IgD-negative memory B cell (primary cell): ENCODE results near the gene PSME1. TPM values are rescaled to one million over a fixed set of nuclear protein-coding genes. Genes with fewer than 3 reads are reported as not detected.

Experiments used
- H3K27ac Mint-ChIP-seq, 3 donors: one replicate each; pipeline ENCODE4 v1.8.0; 2020 to 2022; ENCODE audit warnings: mild to moderate bottlenecking in 3 of 3, mixed read lengths in 3 of 3, moderate library complexity in 1 of 3
- H3K27me3 Mint-ChIP-seq: one replicate; pipeline ENCODE4 v1.8.0; 2021; ENCODE audit warnings: mixed read lengths
- H3K36me3 Mint-ChIP-seq: one replicate; pipeline ENCODE4 v1.8.0; 2020; ENCODE audit warnings: mild to moderate bottlenecking, mixed read lengths
- H3K4me1 Mint-ChIP-seq, 3 donors: one replicate each; pipeline ENCODE4 v1.8.0; 2020 to 2022; ENCODE audit warnings: mixed read lengths in 3 of 3, mild to moderate bottlenecking in 1 of 3
- H3K4me3 Mint-ChIP-seq, 4 donors: one replicate each; pipeline ENCODE4 v1.8.0; 2020 to 2022; ENCODE audit warnings: mild to moderate bottlenecking in 4 of 4, mixed read lengths in 4 of 4, moderate library complexity in 3 of 4
- H3K9me3 Mint-ChIP-seq, 3 donors: one replicate each; pipeline ENCODE4 v1.8.0; 2020 to 2021; ENCODE audit warnings: mixed read lengths in 3 of 3, mild to moderate bottlenecking in 1 of 3
- polyA plus RNA-seq: library from polyadenylated mRNA; unstranded; fragments of 300-500 nt; fragmentation: Illumina TruSeq; gene quantifications from one replicate; pipeline ENCODE4 v1.2.3, GENCODE V29; 2021

The PSME1 gene
- polyA plus RNA-seq, 1 donor from 2014 or later: 804 TPM

DNA sequence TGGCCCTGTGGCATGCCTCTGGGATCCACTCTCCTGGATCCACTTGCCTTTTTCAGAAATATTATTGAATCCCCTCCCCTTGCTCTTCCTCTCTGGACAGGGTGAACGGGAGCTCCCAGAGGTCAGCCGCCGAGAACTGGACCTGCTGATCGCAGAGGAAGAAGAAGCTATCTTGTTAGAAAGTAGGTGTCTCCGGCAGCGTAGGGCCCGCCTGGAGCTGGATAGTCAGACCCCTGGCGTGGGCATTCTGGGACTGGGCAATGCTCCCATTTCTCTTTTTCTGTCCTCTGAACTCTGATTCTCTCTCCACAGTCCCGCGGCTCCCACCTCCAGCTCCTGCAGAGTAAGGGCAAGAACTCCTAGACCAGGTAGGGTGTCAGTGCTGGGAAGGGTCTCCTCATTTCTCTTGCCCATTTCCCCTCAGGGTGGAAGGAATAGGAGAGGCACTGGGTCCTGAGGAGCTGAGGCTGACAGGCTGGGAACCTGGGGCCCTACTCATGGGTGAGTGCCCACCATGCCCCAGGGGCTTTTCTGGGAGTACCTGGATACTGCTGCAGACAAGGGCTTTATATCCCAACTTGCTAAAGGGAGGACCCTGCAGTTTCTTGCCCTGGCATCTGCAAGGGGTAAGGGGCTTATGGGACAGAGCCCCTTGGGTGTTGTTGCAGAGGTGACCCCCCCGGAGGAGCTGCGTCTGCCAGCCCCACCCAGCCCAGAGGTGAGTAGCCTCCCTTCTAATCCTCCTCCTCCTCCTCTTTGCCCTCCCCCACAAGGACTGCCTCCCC, 41.2 kb downstream of the PSME1 start:
- no peaks in the 10 kb centered on the region for H3K27me3 Mint-ChIP-seq
- H3K36me3 Mint-ChIP-seq: peaks cover 4% of the 10 kb centered on the region
- peaks cover 0 to 3% (median 1%) of the 10 kb centered on the region in 3 donors for H3K4me1 Mint-ChIP-seq
- H3K4me3 Mint-ChIP-seq: no peak overlapping the region
- no peaks in the 10 kb centered on the region for H3K9me3 Mint-ChIP-seq
- peak overlapping the region in 1 of 3 donors; percentile 16 for H3K27ac Mint-ChIP-seq

DNA sequence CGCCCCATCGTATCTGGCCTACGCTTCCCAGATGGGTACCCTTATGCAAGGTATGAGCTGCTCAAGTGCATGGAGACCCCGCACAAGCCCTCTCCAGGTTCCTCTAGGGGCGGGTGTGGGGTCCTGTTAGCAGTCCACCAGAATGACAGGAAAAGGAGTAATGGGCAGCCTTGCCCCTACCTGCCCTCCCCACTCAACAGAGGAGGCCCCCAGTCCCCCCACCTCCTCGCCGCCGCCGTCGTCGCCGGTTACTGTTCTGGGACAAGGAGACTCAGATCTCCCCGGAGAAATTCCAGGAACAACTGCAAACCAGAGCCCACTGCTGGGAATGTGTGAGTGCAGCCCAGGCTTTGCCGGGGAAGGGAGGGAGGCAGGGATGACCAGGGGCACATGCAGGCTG, 41.9 kb downstream of the PSME1 start:
- Mint-ChIP-seq H3K36me3 (peaks cover 4% of the 10 kb centered on the region), H3K9me3 (no peaks in the 10 kb centered on the region), H3K27ac (no peak overlapping the region), H3K4me1 (no peaks in the 10 kb centered on the region), H3K4me3 (no peak overlapping the region), H3K27me3 (no peaks in the 10 kb centered on the region)

- H3K27ac Mint-ChIP-seq: peak overlapping the region; percentile 22 to 72 (median 24)
- no peak overlapping the region for H3K4me3 Mint-ChIP-seq
- no peaks in the 10 kb centered on the region for H3K9me3 Mint-ChIP-seq
- H3K27me3 Mint-ChIP-seq: no peaks in the 10 kb centered on the region
- H3K36me3 Mint-ChIP-seq: peaks cover 2% of the 10 kb centered on the region
- H3K4me1 Mint-ChIP-seq: no peaks in the 10 kb centered on the region
Measured at GRCh38 chr14:24178399-24179178, 42.6 kb downstream of the PSME1 start.

DNA sequence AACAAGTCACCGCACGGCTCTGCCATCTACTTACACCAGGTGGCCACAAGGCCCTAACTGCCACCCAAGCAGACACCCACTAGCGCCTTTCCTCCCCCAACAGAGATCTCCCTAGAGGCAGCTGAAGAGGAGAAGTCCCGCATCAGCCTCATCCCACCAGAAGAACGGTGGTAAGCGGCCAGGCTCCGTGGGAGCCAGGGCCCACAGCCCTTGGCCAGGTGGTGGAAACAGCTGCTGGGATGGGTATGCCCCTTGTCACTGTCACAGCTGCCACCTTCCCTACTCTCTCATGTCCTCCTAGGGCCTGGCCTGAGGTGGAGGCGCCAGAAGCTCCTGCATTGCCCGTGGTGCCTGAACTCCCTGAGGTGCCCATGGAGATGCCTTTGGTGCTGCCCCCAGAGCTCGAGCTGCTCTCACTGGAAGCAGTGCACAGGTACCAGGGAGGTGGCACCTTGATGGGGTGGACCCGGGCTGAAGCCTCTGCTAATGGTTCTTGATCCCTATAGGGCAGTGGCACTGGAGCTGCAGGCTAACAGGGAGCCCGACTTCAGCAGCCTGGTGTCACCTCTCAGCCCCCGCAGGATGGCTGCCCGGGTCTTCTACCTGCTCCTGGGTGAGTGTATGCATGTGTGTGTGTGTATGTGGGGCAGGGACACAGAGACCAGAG, 43.4 kb downstream of the PSME1 start:
- Mint-ChIP-seq H3K4me1 (no peaks in the 10 kb centered on the region), H3K36me3 (peaks cover 1% of the 10 kb centered on the region), H3K4me3 (peak overlapping the region in 1 of 4 donors; percentile 34), H3K27me3 (no peaks in the 10 kb centered on the region), H3K27ac (peak overlapping the region in 2 of 3 donors; percentile 22 to 80), H3K9me3 (no peaks in the 10 kb centered on the region)

GRCh38 chr14:24179961-24180796, 44.2 kb downstream of the PSME1 start:
- no peaks in the 10 kb centered on the region for H3K4me1 Mint-ChIP-seq
- H3K27ac Mint-ChIP-seq: peak overlapping the region in 2 of 3 donors; percentile 28 to 80
- peak overlapping the region in 1 of 4 donors; percentile 35 for H3K4me3 Mint-ChIP-seq
- no peaks in the 10 kb centered on the region for H3K27me3 Mint-ChIP-seq
- no peaks in the 10 kb centered on the region for H3K9me3 Mint-ChIP-seq
- peaks cover 1% of the 10 kb centered on the region for H3K36me3 Mint-ChIP-seq

- Mint-ChIP-seq H3K4me3 (no peak overlapping the region), H3K4me1 (no peaks in the 10 kb centered on the region), H3K36me3 (peaks cover 3% of the 10 kb centered on the region), H3K27me3 (no peaks in the 10 kb centered on the region), H3K27ac (peak overlapping the region in 1 of 3 donors; percentile 80), H3K9me3 (no peaks in the 10 kb centered on the region)
Measured at GRCh38 chr14:24181371-24182077, 45.5 kb downstream of the PSME1 start.

DNA sequence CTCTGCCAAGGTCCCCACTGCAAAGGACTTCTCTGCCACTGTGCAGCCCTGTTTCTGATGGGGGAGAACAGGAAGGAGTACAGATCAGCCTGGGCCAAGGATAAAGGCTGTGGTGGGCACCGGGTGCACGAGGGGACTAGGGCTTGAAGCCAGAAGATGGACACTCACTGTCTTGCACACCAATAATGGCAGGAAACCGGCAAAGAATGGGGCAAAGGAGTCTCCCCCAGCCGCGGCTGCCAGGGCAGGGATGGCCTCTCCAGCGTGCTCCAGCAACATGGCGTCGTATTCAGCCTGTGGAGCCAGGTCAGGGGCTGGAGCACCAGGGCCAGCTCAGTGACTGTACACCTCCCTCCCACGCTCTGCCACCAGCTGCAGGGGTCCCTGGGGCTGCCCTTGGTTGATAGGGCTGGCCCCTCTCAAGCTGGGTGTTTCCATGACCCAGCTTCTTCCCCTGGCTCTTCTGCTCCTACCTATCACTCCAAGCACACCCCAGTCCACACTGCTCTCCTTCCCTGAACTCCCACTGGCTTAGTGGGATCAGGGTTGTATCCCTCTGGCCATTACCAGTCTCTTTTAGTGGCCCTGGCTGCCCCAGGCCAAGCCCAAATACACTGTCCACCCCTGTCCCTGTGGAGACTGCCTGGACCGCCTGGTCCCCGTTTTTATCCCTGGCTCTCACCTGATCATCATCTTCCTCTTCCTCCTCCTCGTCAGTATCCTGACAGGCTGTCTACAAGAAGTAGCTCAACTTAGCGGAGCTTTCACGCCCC, 46.3 kb downstream of the PSME1 start:
- H3K4me3 Mint-ChIP-seq: no peak overlapping the region
- H3K27ac Mint-ChIP-seq: peak overlapping the region in 2 of 3 donors; percentile 16 to 67
- no peaks in the 10 kb centered on the region for H3K9me3 Mint-ChIP-seq
- peaks cover 0 to 3% (median 0%) of the 10 kb centered on the region in 3 donors for H3K4me1 Mint-ChIP-seq
- H3K36me3 Mint-ChIP-seq: peaks cover 1% of the 10 kb centered on the region
- no peaks in the 10 kb centered on the region for H3K27me3 Mint-ChIP-seq

DNA sequence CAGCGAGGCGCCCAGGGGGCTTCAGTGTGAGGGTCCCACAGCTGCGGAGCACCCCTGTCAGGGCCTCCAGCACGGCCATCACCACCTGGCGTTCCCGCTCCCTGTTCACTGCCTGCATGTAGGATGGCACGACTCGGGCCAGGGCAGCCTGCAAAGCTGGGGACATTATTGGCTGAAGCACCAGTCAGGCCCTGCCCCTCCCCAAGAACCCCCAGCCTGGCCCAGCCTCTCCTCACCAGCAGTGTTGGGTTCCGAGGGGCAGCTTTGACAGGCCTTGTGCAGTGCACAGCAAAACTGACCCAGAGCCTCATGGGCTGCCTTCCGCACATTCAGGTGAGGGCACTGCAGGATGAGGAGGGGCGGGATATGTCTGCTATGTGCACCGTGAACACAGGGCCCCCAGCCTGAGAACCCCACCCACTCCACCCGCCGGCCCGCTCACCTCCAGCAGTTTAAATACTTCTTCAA, 47.1 kb downstream of the PSME1 start:
- no peaks in the 10 kb centered on the region for H3K9me3 Mint-ChIP-seq
- no peaks in the 10 kb centered on the region for H3K27me3 Mint-ChIP-seq
- H3K4me1 Mint-ChIP-seq: peaks cover 0 to 9% (median 4%) of the 10 kb centered on the region in 3 donors
- peaks cover 1% of the 10 kb centered on the region for H3K36me3 Mint-ChIP-seq
- H3K4me3 Mint-ChIP-seq: no peak overlapping the region
- peak overlapping the region in 2 of 3 donors; percentile 39 to 45 for H3K27ac Mint-ChIP-seq

DNA sequence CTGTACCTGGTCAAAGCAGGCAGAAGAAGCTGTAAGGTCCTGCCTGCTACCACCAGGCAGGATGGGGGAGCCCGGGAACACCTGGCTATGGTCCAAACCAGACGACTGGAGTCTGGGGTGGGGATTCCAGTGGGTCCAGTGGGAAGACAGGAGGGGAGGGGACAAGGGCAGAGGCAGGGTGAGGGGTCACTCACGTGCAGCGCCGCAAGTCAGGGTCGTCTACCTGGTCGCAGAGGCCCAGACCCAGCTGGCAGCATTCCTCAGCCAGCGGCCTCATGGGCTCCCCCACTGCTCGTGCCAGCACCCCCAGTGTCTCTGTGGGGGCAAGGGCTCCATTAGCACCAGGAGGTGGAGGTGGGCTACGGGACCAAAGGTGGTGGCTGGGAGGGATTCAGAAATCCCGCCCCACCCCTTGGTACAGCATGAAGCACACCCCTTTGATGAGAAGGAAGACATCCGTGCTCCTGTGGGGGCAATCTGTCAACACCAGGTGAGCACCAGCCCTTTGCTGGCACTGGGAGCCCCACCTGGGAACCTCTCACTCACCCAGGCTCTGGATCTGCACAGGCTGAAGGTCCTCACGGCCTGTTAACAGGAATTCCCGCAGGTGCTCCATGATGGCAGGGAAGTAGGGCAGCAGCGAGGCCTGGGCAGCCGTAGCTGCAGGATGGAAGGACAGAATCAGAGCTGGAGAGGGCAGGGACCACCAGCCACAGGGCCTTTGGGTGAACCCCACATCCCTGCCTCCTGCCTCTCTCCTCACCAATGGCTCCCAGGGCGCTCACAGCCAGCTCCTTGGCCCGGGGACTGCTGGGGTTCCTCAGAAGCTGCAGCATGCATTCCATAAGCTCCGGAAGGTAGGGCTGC, 48.3 kb downstream of the PSME1 start:
- Mint-ChIP-seq H3K4me3 (peak overlapping the region in 1 of 4 donors; percentile 17), H3K9me3 (no peaks in the 10 kb centered on the region), H3K27me3 (no peaks in the 10 kb centered on the region), H3K4me1 (peaks cover 10 to 12% (median 10%) of the 10 kb centered on the region in 3 donors), H3K36me3 (peaks cover 1% of the 10 kb centered on the region), H3K27ac (peak overlapping the region in 1 of 3 donors; percentile 84)

- Mint-ChIP-seq H3K27me3 (no peaks in the 10 kb centered on the region), H3K9me3 (no peaks in the 10 kb centered on the region), H3K4me3 (no peak overlapping the region), H3K36me3 (peaks cover 1% of the 10 kb centered on the region), H3K27ac (peak overlapping the region in 1 of 3 donors; percentile 84), H3K4me1 (peaks cover 11 to 13% (median 13%) of the 10 kb centered on the region in 3 donors)
Measured at GRCh38 chr14:24185026-24185425, 49.0 kb downstream of the PSME1 start.

DNA sequence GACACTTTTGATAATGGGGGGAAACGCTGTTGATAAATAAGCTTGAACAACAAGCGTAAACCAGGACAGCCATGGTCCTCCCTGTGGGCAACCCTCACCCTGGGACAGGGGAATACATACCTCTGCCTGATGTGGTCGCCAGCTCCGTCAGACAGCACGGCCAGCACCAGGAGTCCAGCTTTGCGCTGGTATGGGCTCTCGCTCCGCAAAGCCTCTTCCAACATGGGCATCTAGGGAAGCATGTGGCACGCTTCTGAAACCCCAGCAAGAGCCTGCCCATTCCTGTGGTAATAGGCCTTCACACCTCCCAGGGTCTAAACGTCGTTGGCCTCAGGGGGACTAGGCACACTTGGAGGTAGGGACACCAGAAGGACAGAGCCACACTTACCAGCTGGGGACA, 49.7 kb downstream of the PSME1 start:
- peaks cover 11 to 14% (median 13%) of the 10 kb centered on the region in 3 donors for H3K4me1 Mint-ChIP-seq
- peaks cover 1% of the 10 kb centered on the region for H3K36me3 Mint-ChIP-seq
- H3K27ac Mint-ChIP-seq: peak overlapping the region in 1 of 3 donors; percentile 84
- H3K4me3 Mint-ChIP-seq: no peak overlapping the region
- no peaks in the 10 kb centered on the region for H3K27me3 Mint-ChIP-seq
- no peaks in the 10 kb centered on the region for H3K9me3 Mint-ChIP-seq

DNA sequence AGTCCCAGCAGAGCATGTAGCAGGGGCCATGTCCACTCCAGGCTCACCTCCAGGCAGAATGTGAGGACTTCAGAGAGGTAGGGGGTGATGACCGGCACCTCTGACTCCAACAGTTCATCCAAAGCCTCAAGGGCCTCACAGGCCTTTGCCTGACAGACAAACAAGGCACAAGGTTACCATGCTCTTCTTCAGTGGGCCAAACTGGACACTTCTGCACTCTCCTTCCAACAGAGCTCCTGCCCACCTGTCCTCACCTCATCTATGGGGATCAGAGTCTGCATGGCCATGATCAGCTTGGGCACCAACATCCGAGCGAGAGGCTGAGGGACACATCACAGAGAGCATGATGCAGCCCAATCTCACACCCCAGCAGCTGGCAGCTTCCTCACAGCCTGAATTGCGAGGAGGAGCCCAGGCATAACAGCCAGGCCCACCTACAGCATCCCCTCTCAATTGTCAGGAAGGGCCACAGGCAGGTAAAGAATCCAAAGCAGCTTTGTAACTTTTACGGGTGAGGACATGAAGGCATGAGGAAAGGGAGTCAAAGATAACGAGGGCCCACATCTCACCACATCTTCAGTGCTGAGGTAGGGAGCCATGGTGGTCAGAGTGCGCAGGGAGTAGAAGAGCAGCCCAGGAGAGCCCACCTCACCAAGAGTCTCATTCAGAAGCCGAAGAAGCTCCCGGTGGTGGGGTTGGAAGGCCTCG, 51.0 kb downstream of the PSME1 start:
- peaks cover 1% of the 10 kb centered on the region for H3K36me3 Mint-ChIP-seq
- peak overlapping the region in 2 of 3 donors; percentile 96 to 99 for H3K27ac Mint-ChIP-seq
- H3K9me3 Mint-ChIP-seq: no peaks in the 10 kb centered on the region
- no peaks in the 10 kb centered on the region for H3K27me3 Mint-ChIP-seq
- peaks cover 11 to 14% (median 13%) of the 10 kb centered on the region in 3 donors for H3K4me1 Mint-ChIP-seq
- peak overlapping the region; percentile 34 to 100 (median 79) for H3K4me3 Mint-ChIP-seq
